Measurements from ENCODE around the gene BMPER.
A peak's percentile ranks its signal among the peaks of the same experiment; 100 is the strongest.
"Not testable (repeated sequence)": the region's sequence is repeated elsewhere in the genome, so short reads cannot be mapped to it uniquely, and the experiment has no call there.

BMPER gene

DNA sequence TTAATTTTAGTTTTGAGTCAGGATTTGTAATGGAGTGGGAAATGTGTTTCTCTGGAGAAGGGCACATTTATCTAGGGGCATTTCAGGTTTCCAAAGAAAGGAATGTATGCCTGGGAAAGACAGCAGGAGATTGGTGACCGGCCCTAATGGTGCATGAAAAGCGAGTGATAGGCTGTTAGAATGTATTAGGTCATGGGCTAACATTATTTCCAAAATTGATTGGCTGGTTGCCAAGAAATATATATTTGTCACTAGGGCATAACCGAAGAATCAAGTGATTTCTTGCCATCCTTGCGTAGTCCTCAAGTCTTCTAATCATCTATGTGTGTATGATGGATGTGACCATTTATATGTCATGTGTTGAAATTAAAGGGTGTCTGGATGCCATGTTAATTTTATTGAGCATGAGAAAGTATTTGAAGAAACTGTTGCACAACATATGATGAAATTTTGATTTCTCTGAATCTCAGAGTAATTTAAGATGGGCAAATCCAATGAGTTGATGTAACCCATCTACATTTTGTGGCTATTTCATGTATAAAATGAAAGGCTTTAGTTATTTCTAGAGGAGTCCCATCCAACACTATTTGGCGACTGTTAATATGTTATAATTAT lies 248.4 kb downstream of the BMPER start:
- no peak for DNase-seq

DNA sequence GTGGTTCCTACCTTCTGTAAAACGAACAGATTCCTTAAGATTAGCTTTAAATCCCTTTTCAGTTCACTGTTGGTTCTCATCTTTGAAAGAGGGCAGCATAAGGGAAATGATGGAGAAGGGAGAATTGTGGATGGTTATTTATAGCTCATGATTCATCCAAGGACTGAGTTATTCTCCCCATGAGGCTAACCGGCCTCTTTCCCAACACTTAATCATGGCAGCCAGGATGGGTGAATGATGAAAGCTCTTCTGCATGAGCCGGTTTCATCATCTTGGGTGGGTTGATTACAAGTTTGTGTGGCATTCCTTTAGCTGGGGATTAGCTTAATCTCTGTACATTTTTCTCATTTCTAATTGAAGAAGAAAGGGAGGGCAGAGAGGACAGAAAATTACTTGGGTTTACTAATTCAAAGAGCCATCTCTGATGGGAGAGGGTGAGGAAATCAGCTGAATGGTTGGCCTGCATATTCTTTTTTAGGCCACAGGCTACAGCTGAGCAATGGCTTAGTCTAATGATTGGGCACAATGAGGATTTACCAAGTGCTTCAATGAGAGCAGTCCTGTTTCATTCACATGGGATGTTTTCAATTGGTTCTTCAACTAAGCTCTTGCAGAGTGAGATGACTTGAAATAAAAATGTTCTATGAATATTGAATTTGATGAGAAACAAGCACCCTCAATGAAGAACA lies 250.0 kb downstream of the BMPER start:
- no peak for DNase-seq

DNA sequence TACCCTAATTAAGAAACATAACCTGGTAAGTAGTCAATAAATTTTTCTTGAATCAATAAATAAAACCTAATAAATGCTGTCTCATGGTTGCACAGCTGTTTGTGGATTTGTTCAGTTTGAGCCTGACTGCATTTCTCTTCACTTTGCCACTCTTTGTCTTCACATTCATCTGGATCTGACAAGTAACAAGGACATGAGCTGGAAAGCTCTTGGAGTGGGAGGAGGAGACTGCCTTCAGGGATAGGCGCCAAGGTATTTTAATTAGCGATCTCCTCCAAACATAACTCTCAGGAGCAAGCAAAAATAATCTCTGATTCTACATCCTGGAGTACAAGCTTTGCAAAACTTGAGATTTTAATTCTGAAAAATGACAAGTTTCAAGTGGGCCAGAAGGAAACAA lies 251.0 kb downstream of the BMPER start:
- no peak for DNase-seq

DNA sequence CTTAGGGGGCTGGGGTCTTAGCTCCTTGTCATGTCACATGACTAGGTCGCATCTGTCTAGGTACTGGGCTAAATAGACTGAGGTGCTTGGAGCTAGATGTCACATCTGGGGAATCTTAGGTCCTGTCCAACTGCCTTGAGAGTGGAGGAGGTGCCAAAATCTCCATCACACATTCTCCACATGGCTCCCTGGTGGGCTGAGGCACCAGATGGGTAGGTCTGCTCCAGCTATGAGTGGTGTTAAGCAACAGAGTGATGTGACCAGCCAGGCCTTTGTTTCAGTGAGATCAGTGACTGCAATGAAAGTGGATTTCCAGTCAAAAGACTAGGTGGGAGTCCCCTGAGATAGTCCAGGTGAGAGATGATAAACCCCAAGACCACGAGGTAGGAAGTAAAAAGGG lies 251.8 kb downstream of the BMPER start:
- DNase-seq, result no peak

DNA sequence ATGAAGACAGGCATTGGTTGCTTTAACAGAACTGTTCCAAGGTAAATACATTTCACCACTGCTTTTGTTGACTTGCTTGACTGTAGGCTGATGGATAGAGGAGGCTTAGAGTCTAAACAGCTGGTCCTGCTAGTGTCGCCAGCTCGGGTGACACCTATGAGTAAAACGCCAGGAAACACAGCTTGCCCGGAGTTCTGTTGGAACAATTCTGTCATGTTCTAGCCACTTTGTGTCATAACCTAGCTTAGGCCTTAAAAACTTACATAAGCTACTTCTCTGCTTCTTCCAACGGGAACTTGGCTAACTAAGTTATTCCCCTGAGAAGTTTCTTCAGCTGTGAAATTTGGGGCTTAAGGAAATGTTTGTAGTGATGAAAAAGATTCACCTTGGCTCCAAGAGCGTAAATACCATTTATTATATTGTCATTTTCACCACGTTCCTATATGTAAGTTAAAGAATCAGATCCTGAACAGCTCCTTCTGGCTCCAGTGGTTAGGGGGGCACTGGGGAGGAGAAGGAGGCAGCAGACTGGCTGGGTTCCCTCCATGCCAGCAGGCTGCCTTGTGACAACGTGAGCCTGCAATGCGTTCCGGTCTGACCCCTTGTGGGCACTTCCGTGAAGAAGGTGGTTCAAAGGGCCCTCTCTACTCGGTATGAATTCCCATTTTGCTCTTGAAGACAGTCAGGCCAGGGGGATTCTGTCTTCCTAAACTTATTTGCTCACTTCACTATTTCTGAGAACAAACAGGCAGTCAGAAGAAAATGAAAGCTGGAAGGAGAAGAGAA lies 253.2 kb downstream of the BMPER start:
- no peak for DNase-seq

DNA sequence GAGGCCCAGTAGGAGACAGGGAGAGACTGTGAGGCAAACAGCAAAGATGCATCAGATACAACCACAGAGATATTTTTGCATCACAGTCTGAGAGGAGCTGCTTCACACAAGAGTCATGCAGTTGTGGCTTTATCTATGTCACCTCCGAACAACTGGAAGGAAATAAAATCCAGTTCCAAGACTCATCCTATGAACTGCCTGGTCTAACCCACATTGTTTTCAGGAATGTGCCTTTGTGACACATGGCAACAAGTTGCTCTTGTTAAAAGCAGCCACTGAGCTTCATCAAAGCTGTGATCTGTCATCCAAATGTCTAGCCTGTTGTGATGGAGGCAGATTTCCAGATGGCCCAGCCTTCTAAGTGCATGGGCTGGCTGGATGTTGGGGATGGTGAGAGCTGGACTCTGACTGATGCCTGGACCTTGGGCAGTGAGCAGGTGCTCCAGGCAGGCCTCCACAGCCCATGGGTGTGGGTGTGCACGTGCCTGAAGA lies 255.0 kb downstream of the BMPER start:
- DNase-seq, result no peak

DNA sequence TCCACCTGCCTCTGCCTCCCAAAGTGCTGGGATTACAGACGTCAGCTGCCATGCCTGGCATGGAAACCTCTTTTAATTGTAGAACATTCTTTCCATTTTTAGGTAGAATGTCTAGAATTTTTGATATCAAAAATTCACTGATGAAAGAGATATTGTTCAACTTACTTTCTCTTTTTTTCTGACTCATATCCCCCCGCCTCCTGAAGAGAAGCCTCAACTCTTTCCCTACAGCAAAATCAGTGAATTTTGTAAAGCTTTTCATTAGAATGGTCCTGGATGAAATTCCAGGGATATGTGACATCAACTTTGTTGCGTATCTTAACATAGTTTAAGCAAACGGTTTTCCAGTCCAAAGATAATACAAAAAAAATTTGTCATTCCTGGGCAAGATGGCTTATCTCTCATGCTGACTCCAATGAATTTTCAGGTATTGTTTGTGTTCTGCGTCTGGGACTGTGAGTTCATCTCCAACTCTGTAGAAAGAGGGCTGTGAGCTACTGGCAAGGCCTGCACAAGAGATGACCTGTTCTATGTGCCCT lies 256.8 kb downstream of the BMPER start:
- DNase-seq, result no peak

DNA sequence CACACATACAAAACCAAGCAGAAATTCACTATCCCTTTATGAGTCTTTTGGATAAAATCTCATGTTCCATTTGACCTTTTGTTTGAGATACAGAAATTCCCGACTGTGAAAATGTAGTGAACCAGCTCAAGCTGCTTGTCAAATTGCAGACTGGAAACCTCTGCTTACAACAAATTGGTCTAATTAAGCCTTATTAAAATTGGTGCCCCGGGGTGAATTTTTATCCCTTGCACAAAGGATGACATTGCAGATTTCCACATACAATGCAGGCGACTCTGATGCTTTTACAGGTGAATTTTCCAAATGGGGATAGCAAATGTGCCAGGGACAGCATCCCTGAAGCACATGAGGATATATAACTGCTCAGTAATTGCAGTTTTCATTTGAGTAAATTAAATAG lies 257.3 kb downstream of the BMPER start:
- DNase-seq, result no peak

DNA sequence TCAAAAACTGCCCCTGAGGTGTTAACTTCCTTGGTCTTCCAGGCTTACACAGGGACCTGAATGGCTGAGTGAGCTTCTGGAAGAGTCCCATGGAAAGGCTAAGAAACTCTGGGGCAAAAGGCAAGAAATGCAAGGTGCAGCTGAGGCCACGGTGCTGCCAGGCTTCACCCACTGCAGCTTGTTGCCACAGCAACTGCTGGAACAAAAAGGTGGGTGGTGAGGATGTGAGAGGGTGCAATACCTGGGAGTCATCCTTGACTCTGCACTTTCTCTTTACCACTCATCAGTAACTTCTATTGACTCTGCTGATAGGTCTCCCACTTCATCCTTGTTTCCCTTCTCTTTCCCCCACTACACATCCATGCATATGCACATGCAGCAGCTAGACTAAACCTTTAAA lies 258.6 kb downstream of the BMPER start:
- no peak for DNase-seq

DNA sequence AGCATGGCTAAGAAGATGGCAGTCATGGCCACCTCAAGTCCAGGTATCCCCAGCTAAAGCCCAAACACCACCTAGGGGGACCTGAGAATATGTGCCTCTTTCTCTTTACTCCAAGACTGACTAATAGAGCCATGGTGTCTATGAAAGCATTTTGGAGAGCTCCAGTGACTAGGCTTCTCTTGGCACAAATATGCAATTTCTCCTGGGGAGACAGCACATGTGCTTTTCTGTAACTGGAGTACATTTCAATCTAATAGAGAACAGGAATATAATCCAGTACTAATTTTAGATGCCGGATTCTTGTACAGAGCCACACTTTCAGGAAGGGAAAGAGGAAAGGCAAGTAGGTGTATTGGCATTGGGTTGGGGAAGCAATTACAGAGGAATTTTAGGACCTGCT lies 260.1 kb downstream of the BMPER start:
- no peak for DNase-seq

DNA sequence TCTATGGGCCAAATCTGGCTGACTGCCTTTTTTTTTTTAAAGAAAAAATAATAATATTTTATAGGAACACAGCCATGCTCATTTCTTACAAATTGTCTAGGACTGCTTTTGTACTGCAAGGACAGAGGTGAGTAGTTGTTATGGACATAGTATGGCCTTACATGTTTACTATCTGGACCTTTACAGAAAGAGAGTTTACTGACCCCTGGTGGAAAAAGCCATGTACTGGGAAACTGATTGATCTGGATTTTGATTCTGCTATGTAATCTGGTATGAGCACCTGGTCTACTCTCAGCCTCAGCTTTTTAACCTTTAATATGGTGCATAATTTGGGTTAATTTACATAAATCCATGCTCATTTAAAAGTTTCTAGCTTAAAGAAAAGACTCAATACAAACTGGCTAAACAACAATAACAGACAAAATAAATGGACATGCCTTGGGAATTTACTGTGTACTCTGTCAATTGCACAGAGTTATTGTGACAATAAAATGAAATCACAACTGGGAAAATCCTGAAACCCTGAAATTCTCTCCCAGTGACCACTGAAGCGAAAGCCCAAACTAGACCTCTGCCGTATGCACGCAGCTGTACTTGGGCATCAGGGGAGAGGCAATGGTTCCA lies 260.7 kb downstream of the BMPER start:
- peak; percentile 8 to 19 for DNase-seq

DNA sequence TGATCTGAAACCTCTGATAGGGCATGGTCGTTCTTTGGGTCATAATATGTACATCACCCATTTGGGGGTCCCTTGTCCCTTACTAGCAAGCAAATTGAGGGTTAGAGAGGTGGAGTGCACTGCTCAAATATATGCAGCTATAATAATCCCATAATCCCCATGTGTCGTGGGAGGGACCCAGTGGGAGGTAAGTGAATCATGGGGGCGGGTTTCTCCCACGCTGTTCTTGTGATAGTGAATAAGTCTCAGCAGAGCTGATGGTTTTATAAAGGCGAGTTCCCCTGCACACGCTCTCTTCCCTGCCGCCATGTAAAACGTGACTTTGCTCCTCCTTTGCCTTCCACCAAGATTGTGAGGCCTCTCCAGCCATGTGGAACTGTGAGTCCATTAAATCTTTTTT lies 262.7 kb downstream of the BMPER start:
- DNase-seq, result no peak

DNA sequence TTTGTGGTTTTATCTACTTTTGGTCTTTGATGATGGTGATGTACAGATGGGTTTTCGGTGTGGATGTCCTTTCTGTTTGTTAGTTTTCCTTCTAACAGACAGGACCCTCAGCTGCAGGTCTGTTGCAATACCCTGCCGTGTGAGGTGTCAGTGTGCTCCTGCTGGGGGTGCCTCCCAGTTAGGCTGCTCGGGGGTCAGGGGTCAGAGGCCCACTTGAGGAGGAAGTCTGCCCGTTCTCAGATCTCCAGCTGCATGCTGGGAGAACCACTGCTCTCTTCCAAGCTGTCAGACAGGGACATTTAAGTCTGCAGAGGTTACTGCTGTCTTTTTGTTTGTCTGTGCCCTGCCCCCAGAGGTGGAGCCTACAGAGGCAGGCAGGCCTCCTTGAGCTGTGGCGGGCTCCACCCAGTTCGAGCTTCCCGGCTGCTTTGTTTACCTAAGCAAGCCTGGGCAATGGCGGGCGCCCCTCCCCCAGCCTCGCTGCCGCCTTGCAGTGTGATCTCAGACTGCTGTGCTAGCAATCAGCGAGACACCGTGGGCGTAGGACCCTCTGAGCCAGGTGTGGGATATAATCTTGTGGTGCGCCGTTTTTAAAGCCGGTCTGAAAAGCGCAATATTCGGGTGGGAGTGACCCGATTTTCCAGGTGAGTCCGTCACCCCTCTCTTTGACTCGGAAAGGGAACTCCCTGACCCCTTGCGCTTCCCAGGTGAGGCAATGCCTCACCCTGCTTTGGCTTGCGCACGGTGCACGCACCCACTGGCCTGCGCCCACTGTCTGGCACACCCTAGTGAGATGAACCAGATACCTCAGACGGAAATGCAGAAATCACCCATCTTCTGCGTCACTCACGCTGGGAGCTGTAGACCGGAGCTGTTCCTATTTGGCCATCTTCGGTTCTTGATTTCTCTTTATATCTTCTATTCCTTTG lies 269.6 kb downstream of the BMPER start:
- DNase-seq, result not testable (repeated sequence)

DNA sequence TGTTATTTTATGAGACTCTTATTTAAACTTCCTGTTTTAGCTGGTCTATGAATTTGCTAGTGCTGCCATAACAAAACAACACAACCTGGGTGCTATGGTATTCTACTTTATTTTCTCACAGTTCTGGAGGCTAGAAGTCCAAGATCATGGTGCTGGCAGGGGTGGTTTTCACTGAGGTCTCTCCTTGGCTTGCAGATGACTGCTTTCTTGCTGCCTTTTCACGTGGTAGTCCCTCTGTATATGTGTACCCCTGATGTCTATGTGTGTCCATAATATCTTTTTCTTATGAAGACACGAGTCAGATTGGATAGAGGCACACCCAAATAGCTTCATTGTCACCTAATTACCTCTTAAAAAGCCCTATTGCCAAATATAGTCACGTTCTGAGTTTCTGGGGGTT lies 270.5 kb downstream of the BMPER start:
- no peak for DNase-seq

DNA sequence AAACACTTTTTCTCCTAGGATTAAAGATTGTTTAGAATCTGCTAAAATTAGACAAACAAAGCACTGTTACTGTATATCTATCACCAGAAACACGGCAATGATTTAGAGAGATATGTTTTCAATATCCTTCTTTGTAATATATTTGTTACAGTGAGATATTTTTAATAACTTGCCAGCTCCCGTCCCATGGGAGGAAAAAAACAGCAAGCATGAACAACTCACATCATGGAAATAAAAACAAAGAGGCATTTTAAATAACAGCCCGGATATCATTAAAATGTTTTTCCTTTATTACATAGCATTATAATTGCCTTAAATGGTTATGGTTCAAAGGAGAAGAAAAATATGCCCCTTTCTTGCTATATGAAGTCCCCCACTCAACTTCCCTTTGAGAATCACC lies 272.1 kb downstream of the BMPER start:
- DNase-seq, result no peak

DNA sequence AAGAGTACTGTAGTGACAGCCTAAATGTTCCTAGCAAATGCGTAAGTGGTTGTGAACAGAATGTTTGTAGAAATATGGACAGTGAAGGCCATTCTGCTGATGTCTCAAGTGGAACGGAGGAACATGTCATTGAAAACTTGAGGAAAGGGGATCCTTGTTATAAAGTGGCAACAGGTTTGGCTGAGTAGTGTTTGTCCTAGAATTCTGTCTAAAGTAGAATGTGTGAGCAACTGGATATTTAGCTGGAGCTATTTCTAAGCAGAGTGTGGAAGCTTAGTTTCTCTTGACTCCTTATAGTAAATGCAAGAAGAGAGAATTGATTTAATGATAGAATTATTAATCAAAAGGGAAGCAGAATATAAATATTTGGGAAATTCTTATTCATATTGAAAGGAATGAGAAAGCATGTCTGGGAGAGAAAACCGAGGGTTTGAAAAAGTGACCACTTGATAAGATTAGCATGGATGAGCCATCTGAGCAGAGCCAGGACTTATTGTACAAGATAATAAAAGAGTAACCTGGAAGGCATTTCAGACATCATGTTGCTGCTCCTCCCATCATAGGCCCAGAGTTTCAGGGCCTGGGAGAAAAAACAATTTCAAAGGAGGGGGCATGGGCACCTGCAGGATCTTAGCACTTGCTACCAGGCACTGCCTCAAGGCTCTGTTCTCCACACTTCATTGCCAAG lies 276.1 kb downstream of the BMPER start:
- no peak for DNase-seq

DNA sequence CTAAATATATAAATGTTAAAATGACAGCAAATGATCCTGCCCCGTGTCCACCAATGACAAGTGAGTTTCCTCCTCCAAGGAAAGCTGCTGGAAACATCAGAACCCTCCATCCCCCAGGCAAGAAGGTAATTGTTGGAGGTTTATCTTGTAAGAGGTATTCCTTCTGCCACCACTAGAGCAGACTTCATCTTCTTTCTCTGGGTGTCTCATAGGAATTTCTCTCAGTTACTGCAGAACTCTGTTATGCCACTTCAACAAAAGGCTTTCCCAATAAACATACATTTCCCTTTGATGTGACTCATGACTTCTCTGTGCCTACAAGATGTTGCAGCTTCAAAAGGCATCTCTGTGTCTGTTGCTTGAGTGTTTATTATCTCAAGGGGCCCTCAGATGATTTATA lies 279.1 kb downstream of the BMPER start:
- DNase-seq, result no peak

DNA sequence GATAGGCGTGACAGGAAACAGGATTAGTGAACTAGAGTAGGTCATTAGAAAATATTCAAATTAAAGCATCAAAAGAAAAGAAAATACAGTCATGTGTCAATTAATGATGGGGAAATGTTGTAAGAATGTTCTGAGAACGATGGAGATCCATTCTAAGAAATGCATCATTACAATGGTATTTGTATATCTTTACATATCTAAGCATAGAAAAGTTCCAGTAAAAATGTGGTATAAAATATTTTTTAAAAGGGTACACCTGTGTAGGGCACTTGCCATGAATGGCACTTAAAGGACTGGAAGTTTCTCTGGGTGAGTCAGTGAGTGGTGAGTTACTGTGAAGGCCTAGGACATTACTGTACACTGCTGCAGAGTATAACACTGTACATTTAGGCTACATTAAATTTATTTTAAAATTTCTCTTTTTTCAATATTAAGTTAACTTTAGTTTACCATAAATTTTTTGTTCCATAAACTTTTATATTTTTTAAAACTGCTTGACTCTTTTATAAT lies 282.5 kb downstream of the BMPER start:
- DNase-seq, result no peak

DNA sequence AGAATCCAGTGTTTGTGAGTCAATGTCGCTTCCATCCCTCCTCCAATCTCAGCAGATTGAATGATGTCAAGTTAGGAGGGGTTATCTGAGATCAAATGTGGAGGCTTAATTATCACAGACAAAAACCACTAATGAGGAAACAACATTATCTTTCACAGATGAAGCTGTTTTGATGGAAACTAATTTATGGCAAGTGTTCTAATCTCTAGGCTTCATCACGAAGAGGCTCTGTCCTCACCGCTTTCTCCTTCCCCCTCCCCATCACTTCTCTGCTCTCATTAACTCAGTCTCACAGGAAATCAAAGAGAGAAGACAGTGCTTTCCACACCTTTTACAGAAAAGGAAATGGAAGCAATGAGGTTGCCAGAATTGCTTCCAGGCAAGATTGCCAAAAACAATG lies 283.7 kb downstream of the BMPER start:
- DNase-seq, result no peak

DNA sequence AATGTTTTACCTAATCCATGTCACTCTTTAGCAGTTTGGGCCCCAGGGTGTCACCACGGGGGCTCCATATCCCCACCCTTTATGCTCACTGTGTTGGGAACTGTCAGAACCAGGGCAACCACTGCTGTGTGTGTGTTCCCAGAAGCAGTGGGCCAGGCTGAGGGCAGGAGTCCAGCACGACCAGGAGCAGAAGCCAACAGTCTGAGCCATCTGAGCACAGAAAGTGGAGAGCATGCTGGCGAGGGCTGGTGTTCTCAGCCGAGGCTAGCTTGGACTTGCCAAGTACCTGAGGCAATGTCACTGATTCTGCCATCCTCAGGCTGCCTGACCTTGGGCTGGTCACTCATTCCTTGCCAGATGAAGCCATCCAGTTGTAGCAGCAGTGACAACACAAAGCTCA lies 285.0 kb downstream of the BMPER start:
- DNase-seq, result no peak

DNA sequence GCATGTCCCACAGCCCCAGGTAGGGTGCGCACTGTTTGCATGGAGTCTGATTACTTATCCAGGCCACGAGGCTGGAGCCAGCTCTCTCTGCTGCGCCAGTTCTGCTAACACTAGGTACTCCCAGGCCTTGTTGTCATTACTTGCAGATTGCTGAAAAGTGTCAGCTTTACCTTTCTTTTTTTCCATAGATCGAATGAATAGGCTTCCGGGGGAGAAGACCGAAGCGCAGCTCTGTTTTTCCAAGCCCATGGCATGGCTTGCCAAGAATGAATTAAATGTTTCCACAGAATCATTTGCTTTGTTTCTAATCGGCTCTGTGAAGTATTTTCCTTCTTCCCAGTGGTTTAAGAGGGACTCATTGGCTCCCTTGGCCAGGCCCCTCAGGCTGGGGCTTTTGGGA lies 285.8 kb downstream of the BMPER start:
- no peak for DNase-seq

Measured in AML-193 (cell line).